Neural progenitor cell (in vitro differentiated cells): ENCODE results near the gene INTS1. TPM values are rescaled to one million over a fixed set of nuclear protein-coding genes. Genes with fewer than 3 reads are reported as not detected.

ENCODE experiments used
- DNase-seq: peaks from one replicate; pipeline ENCODE4 v3.0.0-alpha.2; 2016; ENCODE audit warnings: low spot score
- H2AFZ ChIP-seq: fragments of 200-600 bp; sonication (generic); replicated peaks from 2 replicates; pipeline ENCODE4 v1.6.1; 2016; ENCODE audit warnings: antibody characterized with exemption
- H3F3A ChIP-seq: fragments of 200-600 bp; sonication (generic); 2 replicates; pipeline ENCODE4 v1.6.1; 2016; ENCODE audit warnings: antibody characterized with exemption, low read depth
- H3K27ac ChIP-seq: fragments of 200-600 bp; sonication (generic); 2 replicates; pipeline ENCODE4 v1.5.1; 2016; ENCODE audit warnings: mild to moderate bottlenecking
- H3K27me3 ChIP-seq: fragments of 200-600 bp; sonication (generic); 2 replicates; pipeline ENCODE4 v1.6.1; 2016; ENCODE audit warnings: mild to moderate bottlenecking, moderate library complexity
- H3K36me3 ChIP-seq: fragments of 200-600 bp; sonication (generic); 2 replicates; pipeline ENCODE4 v1.5.1; 2016
- H3K4me1 ChIP-seq: fragments of 200-600 bp; sonication (generic); 2 replicates; pipeline ENCODE4 v1.6.1; 2016; ENCODE audit warnings: mixed run types
- H3K4me2 ChIP-seq: fragments of 200-600 bp; sonication (generic); 2 replicates; pipeline ENCODE4 v1.6.1; 2016
- H3K4me3 ChIP-seq: fragments of 200-600 bp; sonication (generic); 2 replicates; pipeline ENCODE4 v1.5.1; 2016
- H3K79me2 ChIP-seq: fragments of 200-600 bp; sonication (generic); 2 replicates; pipeline ENCODE4 v1.6.1; 2016; ENCODE audit warnings: low read depth
- H3K9ac ChIP-seq: fragments of 200-600 bp; sonication (generic); 2 replicates; pipeline ENCODE4 v1.6.1; 2016
- H3K9me3 ChIP-seq: fragments of 200-600 bp; sonication (generic); 2 replicates; pipeline ENCODE4 v1.5.1; 2016; ENCODE audit warnings: low read depth
- H4K20me1 ChIP-seq: fragments of 200-600 bp; sonication (generic); 2 replicates; pipeline ENCODE4 v1.6.1; 2016; ENCODE audit warnings: low read depth
- H3K27ac Mint-ChIP-seq: 3 replicates; pipeline ENCODE4 v1.8.0; 2021; ENCODE audit warnings: mixed read lengths
- H3K27me3 Mint-ChIP-seq: 2 replicates; pipeline ENCODE4 v1.8.0; 2022; ENCODE audit warnings: low read depth, mild to moderate bottlenecking, inconsistent platforms, moderate library complexity, mixed read lengths; ENCODE audit not compliant: insufficient read depth
- H3K36me3 Mint-ChIP-seq: 3 replicates; pipeline ENCODE4 v1.8.0; 2021; ENCODE audit warnings: mixed read lengths
- H3K4me1 Mint-ChIP-seq: 3 replicates; pipeline ENCODE4 v1.8.0; 2021; ENCODE audit warnings: mixed read lengths
- H3K4me3 Mint-ChIP-seq: 3 replicates; pipeline ENCODE4 v1.8.0; 2021; ENCODE audit warnings: mild to moderate bottlenecking, moderate library complexity, mixed read lengths
- H3K9me3 Mint-ChIP-seq: 3 replicates; pipeline ENCODE4 v1.8.0; 2020; ENCODE audit warnings: mixed read lengths
- CTCF ChIP-seq: fragments of 200-600 bp; sonication (generic); IDR thresholded peaks from 2 replicates; pipeline ENCODE4 v1.5.1; 2017; ENCODE audit warnings: antibody characterized with exemption, mild to moderate bottlenecking
- EZH2 ChIP-seq: fragments of 200-600 bp; sonication (generic); IDR thresholded peaks from 2 replicates; pipeline ENCODE4 v1.6.1; 2017; ENCODE audit warnings: antibody characterized with exemption, mild to moderate bottlenecking, moderate library complexity
- EZH2phosphoT487 ChIP-seq: fragments of 200-600 bp; sonication (generic); IDR thresholded peaks from 2 replicates; pipeline ENCODE4 v1.6.1; 2017; ENCODE audit warnings: antibody characterized with exemption
- total RNA-seq: library from RNA; depleted of rRNA; stranded (reverse); fragments of >200 nt; gene quantifications from 2 replicates; pipeline ENCODE4 v1.2.3, GENCODE V29; 2015; ENCODE audit warnings: low replicate concordance

Gene INTS1
- total RNA-seq, 1 donor from 2014 or later = 16.5 TPM

GRCh38 chr7:1536455-1536742, 32.2 kb upstream of the INTS1 start:
- Histone ChIP-seq H3K36me3 (no peaks in the 10 kb centered on the region), H3K9me3 (no peaks in the 10 kb centered on the region), H4K20me1 (peaks cover 53% of the 10 kb centered on the region), H3K4me2 (peak overlapping the region; percentile 43), H3K27me3 (peaks cover 19% of the 10 kb centered on the region), H3F3A (peaks cover 16% of the 10 kb centered on the region), H3K4me1 (peaks cover 22% of the 10 kb centered on the region), H3K9ac (no peak overlapping the region), H3K79me2 (no peaks in the 10 kb centered on the region), H3K27ac (no peak overlapping the region), H2AFZ (no peak overlapping the region), H3K4me3 (no peak overlapping the region)
- DNase-seq = no peak
- Mint-ChIP-seq H3K9me3 (no peaks in the 10 kb centered on the region), H3K36me3 (no peaks in the 10 kb centered on the region), H3K27ac (peak overlapping the region; percentile 98), H3K4me1 (peaks cover 46% of the 10 kb centered on the region), H3K4me3 (peak overlapping the region; percentile 77), H3K27me3 (peaks cover 4% of the 10 kb centered on the region)
- TF ChIP-seq CTCF (no peak), EZH2phosphoT487 (no peak), EZH2 (no peak)

GRCh38 chr7:1535701-1536454, 31.7 kb upstream of the INTS1 start:
- Mint-ChIP-seq H3K36me3 (no peaks in the 10 kb centered on the region), H3K27me3 (peaks cover 2% of the 10 kb centered on the region), H3K27ac (peak overlapping the region; percentile 98), H3K4me1 (peaks cover 46% of the 10 kb centered on the region), H3K9me3 (no peaks in the 10 kb centered on the region), H3K4me3 (peak overlapping the region; percentile 77)
- no peak for TF ChIP-seq CTCF
- TF ChIP-seq EZH2phosphoT487 = no peak
- TF ChIP-seq EZH2 = no peak
- Histone ChIP-seq H3K4me2 (no peak overlapping the region), H2AFZ (no peak overlapping the region), H3K79me2 (no peaks in the 10 kb centered on the region), H4K20me1 (peaks cover 55% of the 10 kb centered on the region), H3F3A (peaks cover 18% of the 10 kb centered on the region), H3K9me3 (no peaks in the 10 kb centered on the region), H3K27ac (no peak overlapping the region), H3K36me3 (no peaks in the 10 kb centered on the region), H3K27me3 (peaks cover 24% of the 10 kb centered on the region), H3K9ac (no peak overlapping the region), H3K4me1 (peaks cover 22% of the 10 kb centered on the region), H3K4me3 (no peak overlapping the region)
- no peak for DNase-seq

- no peaks in the 10 kb centered on the region for H3K36me3 Mint-ChIP-seq
- Histone ChIP-seq H3K4me1 (peaks cover 22% of the 10 kb centered on the region), H3K4me3 (no peak overlapping the region), H3K9me3 (no peaks in the 10 kb centered on the region), H3K36me3 (no peaks in the 10 kb centered on the region), H3K27me3 (peaks cover 29% of the 10 kb centered on the region), H3K27ac (no peak overlapping the region), H3K9ac (no peak overlapping the region), H3F3A (peaks cover 18% of the 10 kb centered on the region), H4K20me1 (peaks cover 55% of the 10 kb centered on the region), H2AFZ (no peak overlapping the region), H3K79me2 (no peaks in the 10 kb centered on the region), H3K4me2 (no peak overlapping the region)
- H3K9me3 Mint-ChIP-seq = no peaks in the 10 kb centered on the region
- DNase-seq = no peak
- H3K4me3 Mint-ChIP-seq = no peak overlapping the region
- peaks cover 4% of the 10 kb centered on the region for H3K27me3 Mint-ChIP-seq
- peaks cover 48% of the 10 kb centered on the region for H3K4me1 Mint-ChIP-seq
- TF ChIP-seq EZH2phosphoT487 (no peak), CTCF (no peak), EZH2 (no peak)
- no peak overlapping the region for H3K27ac Mint-ChIP-seq
Measured at GRCh38 chr7:1535100-1535458, 30.9 kb upstream of the INTS1 start.
